Putamen (tissue), 1 donor: ENCODE data around the gene METAP2.
A peak's percentile ranks its signal among the peaks of the same experiment; 100 is the strongest.
"Not testable (repeated sequence)": the region's sequence is repeated elsewhere in the genome, so short reads cannot be mapped to it uniquely, and the experiment has no call there.

Experiments
- DNase-seq: peaks from one replicate; pipeline ENCODE4 v3.0.0-alpha.2; 2016; ENCODE audit warnings: low spot score

Gene METAP2

DNA sequence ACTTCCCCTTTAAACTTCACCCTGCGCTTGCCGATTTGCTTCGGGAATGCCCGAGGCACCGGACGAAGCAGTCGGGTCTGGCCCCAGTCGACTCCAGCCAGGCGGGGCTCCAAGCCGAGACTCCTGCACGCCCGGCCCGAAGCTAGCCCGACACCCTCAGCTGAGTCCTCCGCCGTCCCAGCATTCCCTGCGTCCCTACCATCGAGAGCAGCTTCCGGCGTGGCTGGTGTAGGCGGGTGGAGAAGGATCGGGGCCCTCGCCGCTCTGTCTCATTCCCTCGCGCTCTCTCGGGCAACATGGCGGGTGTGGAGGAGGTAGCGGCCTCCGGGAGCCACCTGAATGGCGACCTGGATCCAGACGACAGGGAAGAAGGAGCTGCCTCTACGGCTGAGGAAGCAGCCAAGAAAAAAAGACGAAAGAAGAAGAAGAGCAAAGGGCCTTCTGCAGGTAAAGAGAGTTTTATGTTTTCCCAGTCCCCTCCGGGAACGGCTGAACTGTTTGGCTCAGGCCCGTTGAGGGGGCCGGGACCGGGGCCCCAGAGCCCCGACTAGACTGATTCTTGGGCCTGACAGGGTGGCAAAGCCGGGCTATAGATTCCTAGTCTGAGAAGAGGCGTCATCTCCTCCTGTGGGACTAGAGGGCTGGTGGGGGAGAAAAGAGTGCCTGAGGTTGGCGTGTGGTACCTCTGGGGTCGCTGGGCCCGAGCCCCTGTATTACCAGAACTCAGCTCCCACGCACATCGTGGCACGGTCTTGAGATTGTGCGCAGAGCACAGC, at the start of gene METAP2:
TSS of gene METAP2 (plus strand) at position 269 of the 776 bp plus-strand sequence. CDS start at position 297, 28 bp downstream.
- DNase-seq, result peak; percentile 96

- DNase-seq, result no peak
Measured at GRCh38 chr12:95424271-95424994, 49.5 kb upstream of the METAP2 start.

DNA sequence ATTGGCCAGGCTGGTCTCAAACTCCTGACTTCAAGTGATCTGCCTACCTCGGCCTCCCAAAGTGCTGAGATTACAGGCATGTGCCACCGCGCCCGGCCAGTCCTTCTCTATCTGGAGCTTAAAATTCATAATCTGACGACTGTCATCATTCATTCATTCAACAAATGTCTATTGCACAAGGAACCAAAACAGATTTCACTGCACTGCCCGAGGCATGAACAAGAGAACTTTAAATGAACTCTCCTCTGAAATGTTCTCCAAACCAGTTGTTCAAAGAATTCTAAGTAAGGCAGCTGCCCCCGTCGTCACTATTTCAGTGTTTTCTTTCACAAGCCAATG, 44.8 kb upstream of the METAP2 start:
- no peak for DNase-seq

- no peak for DNase-seq
Measured at GRCh38 chr12:95431120-95431519, 42.8 kb upstream of the METAP2 start.

DNA sequence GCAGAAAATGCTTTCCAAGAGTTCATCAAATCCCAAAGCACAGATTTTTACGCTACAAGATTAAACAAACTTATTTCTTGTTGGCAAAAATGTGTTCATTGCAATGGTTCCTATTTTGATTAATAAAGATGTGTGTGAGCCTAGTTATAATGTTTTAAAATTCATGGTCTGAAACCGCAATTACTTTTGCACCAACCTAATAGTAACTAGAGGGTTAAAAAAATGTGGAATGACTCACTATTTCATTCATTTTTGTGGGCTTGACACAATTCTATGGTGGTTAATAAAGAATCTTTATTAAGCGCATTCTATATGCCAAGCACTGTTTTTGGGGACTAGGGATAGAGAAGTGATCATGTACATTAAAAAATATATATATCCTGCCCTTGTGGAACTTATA, 38.6 kb upstream of the METAP2 start:
- no peak for DNase-seq

- DNase-seq, result no peak
Measured at GRCh38 chr12:95437565-95437964, 36.4 kb upstream of the METAP2 start.

DNA sequence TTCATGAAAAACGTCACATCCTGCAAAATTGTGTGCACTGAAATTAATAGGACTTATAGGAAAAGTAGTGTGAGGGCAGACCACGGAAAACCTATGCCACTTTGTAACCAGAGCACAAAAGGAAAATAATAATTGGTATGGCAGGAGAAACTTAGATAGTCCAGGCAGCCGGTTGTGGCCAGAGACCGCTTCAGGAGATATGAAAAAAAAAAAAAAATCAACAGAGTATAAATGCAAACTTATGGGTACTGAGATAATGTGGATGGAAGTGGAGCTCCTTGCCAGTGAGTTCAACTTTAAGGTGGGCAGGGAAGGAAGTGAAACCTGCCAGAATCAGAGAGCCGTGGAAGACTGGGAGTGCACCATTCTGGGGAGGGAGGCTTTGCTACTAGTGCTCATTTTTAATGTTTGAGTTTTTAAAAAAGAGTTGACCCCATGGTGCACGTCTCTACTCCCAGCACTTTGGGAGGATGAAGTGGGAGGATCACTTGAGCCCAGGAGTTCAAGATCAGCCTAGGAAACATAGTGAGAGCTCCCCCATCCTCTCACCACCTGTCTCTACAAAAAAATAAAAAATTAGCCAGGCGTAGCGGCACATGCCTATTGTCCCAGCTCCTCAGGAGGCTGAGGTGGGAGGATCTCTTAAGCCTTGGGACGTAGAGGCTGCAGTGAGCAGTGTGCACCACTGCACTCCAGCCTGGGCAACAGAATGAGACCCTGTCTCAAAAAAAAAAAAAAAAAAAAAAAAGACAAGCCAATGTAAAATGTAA, 34.3 kb upstream of the METAP2 start:
- no peak for DNase-seq

GRCh38 chr12:95440401-95440800, 33.6 kb upstream of the METAP2 start:
- DNase-seq, result no peak

DNA sequence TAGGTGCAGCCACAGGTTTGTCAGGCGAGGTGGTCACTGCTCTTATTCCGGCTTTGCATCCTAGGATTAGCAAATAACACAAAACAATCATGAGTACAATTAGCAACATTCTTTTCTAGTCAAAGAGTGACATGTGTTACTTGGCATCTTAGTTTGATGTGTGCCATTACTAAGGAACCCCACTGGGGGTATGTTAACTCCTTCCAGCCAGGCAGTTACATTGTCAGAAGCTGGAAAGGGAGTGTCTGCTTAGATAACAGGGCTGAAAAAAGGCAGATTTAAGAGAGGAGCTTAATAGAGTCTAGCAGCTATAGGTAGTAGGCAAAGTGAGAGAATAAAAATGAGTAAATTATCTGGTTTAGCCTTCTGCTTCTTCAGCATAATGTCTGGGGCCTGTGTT, 30.5 kb upstream of the METAP2 start:
- no peak for DNase-seq

DNA sequence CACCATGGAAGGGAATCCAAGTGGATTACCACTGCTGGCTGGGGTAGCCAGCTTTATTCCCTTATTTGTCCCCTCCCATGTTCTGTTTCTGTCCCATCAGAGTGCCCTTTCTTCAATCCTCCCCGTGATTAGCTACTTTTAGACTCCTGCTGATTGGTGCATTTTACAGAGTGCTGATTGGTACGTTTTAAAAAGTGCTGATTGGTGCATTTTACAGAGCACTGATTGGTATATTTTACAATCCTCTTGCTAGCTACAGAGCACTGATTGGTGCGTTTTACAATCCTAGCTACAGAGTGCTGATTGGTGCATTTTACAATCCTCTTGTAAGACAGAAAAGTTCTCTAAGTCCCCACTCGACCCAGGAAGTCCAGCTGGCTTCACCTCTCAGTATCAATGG, 28.9 kb upstream of the METAP2 start:
- DNase-seq, result not testable (repeated sequence)

GRCh38 chr12:95445884-95446505, 28.0 kb upstream of the METAP2 start:
- no peak for DNase-seq

DNA sequence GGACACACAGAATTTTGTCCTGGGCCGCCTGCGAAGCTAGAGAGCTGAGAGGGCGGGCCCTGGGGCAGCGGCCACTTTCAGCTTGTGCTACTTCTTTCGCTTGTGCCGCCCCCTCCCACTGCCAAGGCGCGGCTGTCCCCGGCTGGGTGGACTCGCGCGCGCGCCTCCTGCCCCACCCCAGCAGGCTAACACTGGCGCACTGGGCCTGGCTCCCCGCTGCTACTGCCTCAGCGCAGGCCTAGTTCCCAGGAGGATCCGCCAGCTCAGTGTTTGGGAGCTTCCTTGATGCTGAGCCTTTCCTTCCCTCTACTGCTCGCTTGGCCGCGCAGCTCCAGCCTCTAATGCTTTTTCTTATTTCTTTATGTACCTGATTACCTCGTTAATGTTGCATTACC, 27.4 kb upstream of the METAP2 start:
- DNase-seq, result no peak

DNA sequence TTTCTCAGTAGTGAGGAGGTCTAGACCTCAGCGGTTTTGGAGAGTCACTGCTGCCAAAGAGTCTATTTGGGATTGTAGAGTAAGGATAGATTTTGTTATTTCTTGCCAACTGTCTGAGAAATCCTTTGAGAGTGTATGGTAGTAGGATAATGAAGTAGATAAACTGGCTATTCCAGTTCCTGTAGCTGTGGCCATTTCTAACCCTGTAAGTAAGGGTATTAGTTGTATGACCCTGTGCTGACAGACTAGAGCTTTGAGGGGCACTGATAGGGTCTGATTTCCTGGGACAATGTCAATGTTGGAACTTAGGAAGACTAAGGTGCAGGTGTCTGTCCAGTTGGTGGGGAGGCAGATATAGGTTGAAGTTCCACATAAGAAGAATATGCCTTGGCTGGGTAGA, 24.3 kb upstream of the METAP2 start:
- DNase-seq, result not testable (repeated sequence)

DNA sequence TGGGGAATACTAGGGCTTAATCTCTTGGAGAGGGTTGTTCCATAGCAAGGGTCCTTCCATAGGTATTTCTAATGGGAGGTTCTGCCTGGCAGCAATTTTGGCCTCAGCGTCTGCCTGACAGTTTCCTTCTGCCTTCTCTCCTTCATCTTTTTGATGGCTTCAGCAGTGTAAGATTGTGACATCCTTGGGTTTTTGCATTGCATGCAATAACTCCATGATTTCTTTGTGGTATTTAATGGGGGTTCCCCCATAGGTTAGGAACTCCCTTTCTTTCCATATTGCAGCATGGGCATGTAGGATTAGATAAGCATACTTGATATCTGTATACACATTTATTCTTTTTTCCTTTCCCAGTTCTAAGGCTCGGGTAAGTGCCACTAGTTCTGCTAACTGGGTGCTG, 21.5 kb upstream of the METAP2 start:
- DNase-seq, result not testable (repeated sequence)

GRCh38 chr12:95453881-95454280, 20.1 kb upstream of the METAP2 start:
- DNase-seq, result not testable (repeated sequence)

- DNase-seq, result not testable (repeated sequence)
Measured at GRCh38 chr12:95454780-95455215, 19.2 kb upstream of the METAP2 start.

DNA sequence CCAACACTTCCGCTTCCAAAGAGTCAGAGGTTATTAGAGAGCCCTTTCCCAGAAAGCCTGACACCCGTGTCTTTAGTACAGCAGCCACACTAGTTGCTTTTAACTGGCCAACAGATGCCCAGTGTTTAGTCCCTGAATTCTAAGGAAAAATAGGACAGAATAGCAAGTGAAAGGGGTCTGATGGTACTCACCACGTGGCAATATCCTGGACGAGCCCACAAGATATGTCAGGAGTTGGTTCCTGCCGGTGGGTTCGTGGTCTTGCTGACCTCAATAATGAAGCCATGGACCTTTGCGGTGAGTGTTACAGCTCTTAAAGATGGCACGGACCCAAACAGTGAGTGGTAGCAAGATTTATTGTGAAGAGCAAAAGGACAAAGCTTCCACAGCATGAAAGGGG, 16.3 kb upstream of the METAP2 start:
- not testable (repeated sequence) for DNase-seq

GRCh38 chr12:95458761-95459160, 15.2 kb upstream of the METAP2 start:
- no peak for DNase-seq

GRCh38 chr12:95459310-95459709, 14.6 kb upstream of the METAP2 start:
- DNase-seq, result no peak

GRCh38 chr12:95460105-95460504, 13.8 kb upstream of the METAP2 start:
- DNase-seq, result no peak

DNA sequence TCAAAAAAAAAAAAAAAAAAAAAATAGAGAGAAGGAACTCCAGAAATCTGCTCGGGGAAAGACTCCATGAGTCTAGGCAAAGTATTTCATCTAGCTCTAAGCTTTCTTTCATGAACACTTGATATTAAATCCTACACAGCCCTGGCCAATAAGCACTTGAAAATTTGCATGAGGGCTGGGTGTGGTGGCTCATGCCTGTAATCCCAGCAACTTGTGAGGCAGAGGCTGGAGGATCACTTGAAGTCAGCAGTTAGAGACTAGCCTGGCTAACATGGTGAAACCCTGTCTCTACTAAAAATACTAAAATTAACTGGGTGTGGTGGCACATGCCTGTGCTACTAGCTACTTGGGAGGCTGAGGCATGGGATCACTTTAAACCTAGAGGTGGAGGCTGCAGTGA, 13.1 kb upstream of the METAP2 start:
- no peak for DNase-seq

DNA sequence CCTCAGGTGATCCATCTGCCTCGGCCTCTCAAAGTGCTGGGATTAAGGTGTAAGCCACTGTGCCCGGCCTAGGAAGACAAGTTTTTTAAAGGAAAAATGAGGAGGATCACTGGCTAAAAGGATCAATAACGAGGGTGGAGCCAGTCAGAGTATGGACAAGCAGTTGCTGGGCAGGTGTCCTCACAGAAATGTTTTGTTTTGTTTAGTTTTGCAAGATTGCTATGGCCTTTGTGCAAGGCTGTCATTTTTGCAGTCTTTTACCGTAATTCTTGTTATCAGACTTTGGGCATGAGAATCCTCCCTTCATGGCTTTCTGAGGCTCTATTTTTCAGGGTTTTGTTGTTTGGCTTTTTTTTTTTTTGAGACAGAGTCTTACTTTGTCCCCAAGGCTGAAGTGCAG, 11.9 kb upstream of the METAP2 start:
- DNase-seq, result no peak
